Hepatocyte (in vitro differentiated cells): ENCODE data around the gene DPCD. TPM values are rescaled to one million over a fixed set of nuclear protein-coding genes. Genes with fewer than 3 reads are reported as not detected.

Experiments used
- DNase-seq: peaks from one replicate; pipeline ENCODE4 v3.0.0-alpha.2; 2016; ENCODE audit warnings: low spot score
- H2AFZ ChIP-seq: fragments of 200-600 bp; sonication (generic); 2 replicates; pipeline ENCODE4 v1.6.0; 2016; ENCODE audit warnings: antibody characterized with exemption, mild to moderate bottlenecking
- H3K27ac ChIP-seq: fragments of 200-600 bp; sonication (generic); 2 replicates; pipeline ENCODE4 v1.5.1; 2016; ENCODE audit warnings: mild to moderate bottlenecking
- H3K27me3 ChIP-seq: fragments of 200-600 bp; sonication (generic); 2 replicates; pipeline ENCODE4 v1.6.1; 2016
- H3K36me3 ChIP-seq: fragments of 200-600 bp; sonication (generic); replicated peaks from 2 replicates; pipeline ENCODE4 v1.5.1; 2016; ENCODE audit warnings: low read depth; ENCODE audit not compliant: insufficient read depth
- H3K4me1 ChIP-seq: fragments of 200-600 bp; sonication (generic); 2 replicates; pipeline ENCODE4 v1.5.1; 2016; ENCODE audit warnings: mild to moderate bottlenecking, moderate library complexity; ENCODE audit not compliant: insufficient read depth
- H3K4me2 ChIP-seq: fragments of 200-600 bp; sonication (generic); 2 replicates; pipeline ENCODE4 v1.6.0; 2016
- H3K4me3 ChIP-seq: fragments of 200-600 bp; sonication (generic); 2 replicates; pipeline ENCODE4 v1.5.1; 2016; ENCODE audit warnings: mild to moderate bottlenecking
- H3K79me2 ChIP-seq: fragments of 200-600 bp; sonication (generic); 2 replicates; pipeline ENCODE4 v1.6.0; 2017; ENCODE audit warnings: mild to moderate bottlenecking
- H3K9me2 ChIP-seq: fragments of 200-600 bp; sonication (generic); replicated peaks from 2 replicates; pipeline ENCODE4 v1.6.0; 2017; ENCODE audit warnings: mild to moderate bottlenecking; ENCODE audit not compliant: insufficient read depth
- H3K9me3 ChIP-seq: fragments of 200-600 bp; sonication (generic); 2 replicates; pipeline ENCODE4 v1.5.1; 2016; ENCODE audit warnings: low read depth, mild to moderate bottlenecking
- H4K20me1 ChIP-seq: fragments of 200-600 bp; sonication (generic); 2 replicates; pipeline ENCODE4 v1.6.0; 2016; ENCODE audit warnings: mild to moderate bottlenecking; ENCODE audit not compliant: insufficient read depth, poor library complexity, severe bottlenecking
- EZH2 ChIP-seq: fragments of 200-600 bp; sonication (generic); IDR thresholded peaks from 2 replicates; pipeline ENCODE4 v1.6.1; 2016; ENCODE audit warnings: antibody characterized with exemption, mild to moderate bottlenecking, borderline replicate concordance
- EZH2phosphoT487 ChIP-seq: fragments of 200-600 bp; sonication (generic); IDR thresholded peaks from one replicate; pipeline ENCODE4 v1.6.1; 2018; ENCODE audit warnings: antibody characterized with exemption, mild to moderate bottlenecking, low read depth, moderate library complexity; ENCODE audit not compliant: unreplicated experiment, severe bottlenecking
- WGBS: methylation state at CpG from one replicate; pipeline ENCODE4 v1.1.6; 2016; ENCODE audit warnings: low lambda C conversion rate; ENCODE audit errors: missing lambda C conversion rate; 5-methylcytosine and 5-hydroxymethylcytosine counted together
- polyA plus RNA-seq: library from polyadenylated mRNA; unstranded; fragments of >200 nt; fragmentation: Nextera tagmentation; extraction: Ambion mirVana; gene quantifications from 2 replicates; pipeline ENCODE4 v1.2.1, GENCODE V29; 2016
- total RNA-seq: library from RNA; depleted of rRNA; stranded (reverse); fragments of >200 nt; gene quantifications from 2 replicates; pipeline ENCODE4 v1.2.3, GENCODE V29; 2014
- TF ChIP-seq, protein P1 (sequence below): fragments of 200-600 bp; sonication (generic); IDR thresholded peaks from 2 replicates; pipeline ENCODE4 v1.5.1; 2016; ENCODE audit warnings: antibody characterized with exemption, mild to moderate bottlenecking; ENCODE audit not compliant: poor library complexity

Gene DPCD
- total and polyA plus RNA-seq, 2 experiments from 2014 or later, result 24.8 to 26.5 TPM

DNA sequence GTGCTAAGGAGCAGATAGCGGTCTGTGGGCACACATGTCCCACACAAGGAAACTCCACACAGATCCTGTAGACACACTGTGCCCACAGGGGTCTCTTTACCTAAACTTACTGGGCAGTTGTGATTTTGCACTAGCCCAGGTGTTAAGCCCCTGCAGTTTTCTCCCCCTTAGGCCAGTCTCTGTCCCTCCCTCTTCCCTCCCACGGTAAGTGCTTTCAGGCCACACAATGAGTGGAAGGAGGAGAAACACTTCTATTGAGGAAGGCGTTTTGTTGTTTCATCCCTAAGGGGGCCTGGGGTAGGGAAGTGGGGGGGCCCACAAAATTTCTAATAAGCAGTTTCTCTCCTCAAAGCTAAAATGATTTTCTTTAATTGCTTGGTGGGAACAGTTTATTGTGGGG, 55.4 kb downstream of the DPCD start:
- Histone ChIP-seq H3K36me3 (no peaks in the 10 kb centered on the region), H2AFZ (no peak overlapping the region), H3K9me2 (no peaks in the 10 kb centered on the region), H3K4me2 (no peak overlapping the region), H4K20me1 (no peaks in the 10 kb centered on the region), H3K4me1 (no peaks in the 10 kb centered on the region), H3K9me3 (no peaks in the 10 kb centered on the region), H3K4me3 (no peak overlapping the region), H3K27ac (no peak overlapping the region), H3K79me2 (no peaks in the 10 kb centered on the region), H3K27me3 (no peaks in the 10 kb centered on the region)
- WGBS, result 64% methylated on average over 3 of the region's 3 CpGs
- TF ChIP-seq, protein P1, sequence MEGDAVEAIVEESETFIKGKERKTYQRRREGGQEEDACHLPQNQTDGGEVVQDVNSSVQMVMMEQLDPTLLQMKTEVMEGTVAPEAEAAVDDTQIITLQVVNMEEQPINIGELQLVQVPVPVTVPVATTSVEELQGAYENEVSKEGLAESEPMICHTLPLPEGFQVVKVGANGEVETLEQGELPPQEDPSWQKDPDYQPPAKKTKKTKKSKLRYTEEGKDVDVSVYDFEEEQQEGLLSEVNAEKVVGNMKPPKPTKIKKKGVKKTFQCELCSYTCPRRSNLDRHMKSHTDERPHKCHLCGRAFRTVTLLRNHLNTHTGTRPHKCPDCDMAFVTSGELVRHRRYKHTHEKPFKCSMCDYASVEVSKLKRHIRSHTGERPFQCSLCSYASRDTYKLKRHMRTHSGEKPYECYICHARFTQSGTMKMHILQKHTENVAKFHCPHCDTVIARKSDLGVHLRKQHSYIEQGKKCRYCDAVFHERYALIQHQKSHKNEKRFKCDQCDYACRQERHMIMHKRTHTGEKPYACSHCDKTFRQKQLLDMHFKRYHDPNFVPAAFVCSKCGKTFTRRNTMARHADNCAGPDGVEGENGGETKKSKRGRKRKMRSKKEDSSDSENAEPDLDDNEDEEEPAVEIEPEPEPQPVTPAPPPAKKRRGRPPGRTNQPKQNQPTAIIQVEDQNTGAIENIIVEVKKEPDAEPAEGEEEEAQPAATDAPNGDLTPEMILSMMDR, result no peak
- TF ChIP-seq EZH2phosphoT487 (no peak), EZH2 (no peak)
- DNase-seq, result no peak

DNA sequence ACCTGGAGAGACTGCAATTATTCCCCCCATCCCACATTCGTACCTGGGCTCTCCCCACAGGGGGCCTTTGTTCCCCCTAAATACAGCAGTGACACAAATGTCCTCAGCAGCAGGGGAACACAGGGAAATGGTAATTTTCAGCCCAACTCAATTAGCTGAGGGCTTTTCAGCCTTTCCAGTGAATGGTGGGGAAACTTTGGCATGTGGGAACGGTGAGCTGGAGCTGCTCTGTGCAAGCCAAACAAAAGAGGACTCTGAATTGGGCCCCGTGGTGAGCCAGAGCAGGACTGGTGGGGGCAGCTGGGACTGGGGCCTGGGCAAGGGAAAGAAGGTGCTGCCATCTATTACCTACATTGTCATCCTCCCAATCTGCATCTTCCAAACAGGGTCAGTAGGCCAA, 55.9 kb downstream of the DPCD start:
- Histone ChIP-seq H3K9me3 (no peaks in the 10 kb centered on the region), H3K27me3 (no peaks in the 10 kb centered on the region), H3K79me2 (no peaks in the 10 kb centered on the region), H3K4me3 (no peak overlapping the region), H2AFZ (no peak overlapping the region), H3K27ac (no peak overlapping the region), H3K4me2 (no peak overlapping the region), H4K20me1 (no peaks in the 10 kb centered on the region), H3K9me2 (no peaks in the 10 kb centered on the region), H3K36me3 (no peaks in the 10 kb centered on the region), H3K4me1 (no peaks in the 10 kb centered on the region)
- DNase-seq, result no peak
- WGBS, result 63% methylated on average over 3 of the region's 3 CpGs
- TF ChIP-seq, protein P1, result no peak
- no peak for TF ChIP-seq EZH2phosphoT487
- no peak for TF ChIP-seq EZH2

- no peaks in the 10 kb centered on the region for H3K36me3 ChIP-seq
These were observed 57.5 kb downstream of the DPCD start for GRCh38 chr10:101645659-101646058.

More at GRCh38 chr10:101645659-101646058, 57.5 kb downstream of the DPCD start:
- Histone ChIP-seq H3K9me2 (no peaks in the 10 kb centered on the region), H4K20me1 (no peaks in the 10 kb centered on the region), H3K79me2 (no peaks in the 10 kb centered on the region), H3K4me2 (no peak overlapping the region), H3K9me3 (no peaks in the 10 kb centered on the region), H3K27me3 (no peaks in the 10 kb centered on the region), H3K4me3 (no peak overlapping the region), H3K27ac (no peak overlapping the region), H2AFZ (no peak overlapping the region), H3K4me1 (no peaks in the 10 kb centered on the region)
- TF ChIP-seq, protein P1, result no peak
- no peak for TF ChIP-seq EZH2
- TF ChIP-seq EZH2phosphoT487, result no peak
- no peak for DNase-seq
- 70% methylated on average over 1 of the region's 1 CpG for WGBS
